WTC11 (cell line): Measurements from ENCODE around the gene PAK6. TPM values are rescaled to one million over a fixed set of nuclear protein-coding genes. Genes with fewer than 3 reads are reported as not detected.
A peak's percentile ranks its signal among the peaks of the same experiment; 100 is the strongest.

Experiments used
- ATAC-seq: fragments of 200-7000 bp; cut with Tn5 transposase; 2 replicates; pipeline ENCODE4 v1.10.0; 2021; ENCODE audit warnings: mild to moderate bottlenecking, moderate library complexity
- CTCF ChIA-PET: fragments of 300-600 bp; sonication (Branson Sonifier 250); formaldehyde crosslinking; loops from one replicate; lab custom pipeline; 2021; ENCODE audit warnings: antibody characterized with exemption; lab: Charles Lee
- POLR2A ChIA-PET: fragments of 350-600 bp; sonication (Branson Sonifier 250); formaldehyde crosslinking; loops from one replicate; lab custom pipeline; 2021; ENCODE audit warnings: antibody characterized with exemption; lab: Charles Lee
- DNase-seq: peaks from one replicate; pipeline ENCODE4 v3.0.0; 2021; ENCODE audit warnings: low spot score
- H3K27ac Mint-ChIP-seq: 2 replicates; pipeline ENCODE4 v1.8.0; 2021; ENCODE audit warnings: mixed read lengths
- H3K27me3 Mint-ChIP-seq: 2 replicates; pipeline ENCODE4 v1.8.0; 2021; ENCODE audit warnings: low read depth, mild to moderate bottlenecking, moderate library complexity, mixed read lengths
- H3K36me3 Mint-ChIP-seq: 2 replicates; pipeline ENCODE4 v1.8.0; 2021; ENCODE audit warnings: mixed read lengths
- H3K4me1 Mint-ChIP-seq: 2 replicates; pipeline ENCODE4 v1.8.0; 2022; ENCODE audit warnings: mixed read lengths
- H3K4me3 Mint-ChIP-seq: 2 replicates; pipeline ENCODE4 v1.8.0; 2021; ENCODE audit warnings: mild to moderate bottlenecking, moderate library complexity, mixed read lengths
- H3K9me3 Mint-ChIP-seq: 2 replicates; pipeline ENCODE4 v1.8.0; 2021; ENCODE audit warnings: mixed read lengths
- ARID4B ChIP-seq: sonication (generic); formaldehyde crosslinking; IDR thresholded peaks from 2 replicates; pipeline ENCODE4 v1.8.0; 2023; ENCODE audit warnings: missing genetic modification reagents, mild to moderate bottlenecking, borderline replicate concordance
- ATF1 ChIP-seq: sonication (generic); formaldehyde crosslinking; IDR thresholded peaks from 2 replicates; pipeline ENCODE4 v1.8.1; 2023; ENCODE audit warnings: mild to moderate bottlenecking, moderate library complexity, missing genetic modification reagents
- ATF2 ChIP-seq: sonication (generic); formaldehyde crosslinking; IDR thresholded peaks from 2 replicates; pipeline ENCODE4 v1.8.1; 2022; ENCODE audit warnings: low read depth, missing genetic modification reagents, borderline replicate concordance
- CBFB ChIP-seq: sonication (generic); formaldehyde crosslinking; IDR thresholded peaks from 2 replicates; pipeline ENCODE4 v1.8.1; 2022; ENCODE audit warnings: mild to moderate bottlenecking, low read depth, missing genetic modification reagents
- FOXJ3 ChIP-seq: sonication (generic); formaldehyde crosslinking; IDR thresholded peaks from 2 replicates; pipeline ENCODE4 v1.9.0; 2021; ENCODE audit warnings: missing genetic modification reagents, mild to moderate bottlenecking, borderline replicate concordance
- HMGA2 ChIP-seq: fragments of 250-450 bp; sonication (Bioruptor Pico); IDR thresholded peaks from 2 replicates; pipeline ENCODE4 v1.4.0; 2021; ENCODE audit warnings: mild to moderate bottlenecking, moderate library complexity
- IRF2 ChIP-seq: sonication (generic); formaldehyde crosslinking; IDR thresholded peaks from 2 replicates; pipeline ENCODE4 v1.8.0; 2022; ENCODE audit warnings: low read depth, missing genetic modification reagents, borderline replicate concordance
- MXD4 ChIP-seq: fragments of 250-450 bp; sonication (Bioruptor Pico); IDR thresholded peaks from 2 replicates; pipeline ENCODE4 v1.8.0; 2021; ENCODE audit warnings: mild to moderate bottlenecking, moderate library complexity, borderline replicate concordance
- NFATC4 ChIP-seq: fragments of 250-450 bp; sonication (Bioruptor Pico); IDR thresholded peaks from 2 replicates; pipeline ENCODE4 v1.9.0; 2021; ENCODE audit warnings: mild to moderate bottlenecking
- SMAD3 ChIP-seq: sonication (generic); formaldehyde crosslinking; IDR thresholded peaks from 2 replicates; pipeline ENCODE4 v1.8.0; 2022; ENCODE audit warnings: missing genetic modification reagents, mild to moderate bottlenecking, borderline replicate concordance
- SMAD4 ChIP-seq: sonication (generic); formaldehyde crosslinking; IDR thresholded peaks from 2 replicates; pipeline ENCODE4 v1.8.0; 2022; ENCODE audit warnings: mild to moderate bottlenecking, missing genetic modification reagents
- SP1 ChIP-seq: sonication (generic); formaldehyde crosslinking; conservative IDR thresholded peaks from 2 replicates; pipeline ENCODE4 v1.8.1; 2022; ENCODE audit warnings: missing genetic modification reagents
- TEAD1 ChIP-seq: sonication (generic); formaldehyde crosslinking; IDR thresholded peaks from 2 replicates; pipeline ENCODE4 v1.8.0; 2022; ENCODE audit warnings: mild to moderate bottlenecking, missing genetic modification reagents
- USF1 ChIP-seq: sonication (generic); formaldehyde crosslinking; IDR thresholded peaks from 2 replicates; pipeline ENCODE4 v1.8.0; 2022; ENCODE audit warnings: mild to moderate bottlenecking, missing genetic modification reagents
- ZNF263 ChIP-seq: sonication (generic); formaldehyde crosslinking; IDR thresholded peaks from 2 replicates; pipeline ENCODE4 v1.8.1; 2022; ENCODE audit warnings: low read depth, mild to moderate bottlenecking, moderate library complexity, missing genetic modification reagents
- ZNF512 ChIP-seq: sonication (generic); formaldehyde crosslinking; IDR thresholded peaks from 2 replicates; pipeline ENCODE4 v1.8.1; 2022; ENCODE audit warnings: missing genetic modification reagents, borderline replicate concordance
- total RNA-seq: library from RNA; stranded (reverse); gene quantifications from 3 replicates; pipeline ENCODE4 v1.2.3, GENCODE V29; 2021
- TF ChIP-seq, protein P1 (sequence below): sonication (generic); formaldehyde crosslinking; IDR thresholded peaks from 2 replicates; pipeline ENCODE4 v1.8.1; 2023; ENCODE audit warnings: mild to moderate bottlenecking, moderate library complexity, missing genetic modification reagents
- TF ChIP-seq, protein P2 (sequence below): sonication (generic); formaldehyde crosslinking; conservative IDR thresholded peaks from 2 replicates; pipeline ENCODE4 v1.8.1; 2023; ENCODE audit warnings: mild to moderate bottlenecking, low read depth, missing genetic modification reagents, moderate library complexity

The PAK6 gene
- total RNA-seq, 1 experiment from 2014 or later: 11.7 TPM

DNA sequence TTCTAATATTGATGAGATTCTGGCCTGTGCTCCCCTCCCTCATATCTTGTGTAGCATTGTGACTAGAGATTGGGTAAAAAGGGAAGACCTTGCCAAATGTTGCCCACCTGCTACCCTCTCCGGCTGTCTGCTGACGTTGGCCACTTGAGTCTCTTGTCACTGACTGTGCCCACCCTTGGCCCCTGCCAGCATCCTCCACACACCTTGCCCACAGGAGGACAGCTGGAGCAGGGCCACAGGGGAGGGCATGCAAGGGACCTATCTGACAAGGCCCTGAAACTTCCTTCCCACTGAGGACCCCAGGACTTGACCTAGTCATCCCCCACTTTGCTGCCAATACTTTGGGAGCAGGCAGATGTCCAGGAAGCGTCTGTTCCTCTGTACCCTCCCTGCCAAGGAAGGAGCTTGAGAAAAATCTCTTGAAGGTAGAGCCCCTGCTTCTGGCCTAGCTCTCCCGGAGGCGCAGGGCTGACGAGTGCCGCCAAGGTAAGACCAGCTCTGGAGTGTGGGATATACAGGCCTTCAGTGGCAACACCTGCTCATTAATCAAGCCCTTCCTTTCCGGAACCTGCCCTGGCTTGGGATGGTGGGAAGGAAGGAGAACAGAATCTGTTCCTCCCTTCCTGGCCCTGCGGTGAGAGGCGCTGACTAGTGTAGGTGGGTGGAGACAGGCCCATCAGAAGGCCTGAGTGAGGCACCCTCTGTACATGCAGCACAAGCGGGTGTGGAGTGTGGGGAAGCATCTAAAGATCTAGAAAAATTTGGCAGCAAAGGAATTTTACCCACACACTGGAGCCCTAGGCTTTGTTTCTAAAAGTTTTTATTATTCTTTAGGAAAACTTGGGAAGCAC lies 4.9 kb upstream of the PAK6 start:
- Mint-ChIP-seq H3K4me1 (peaks cover 6% of the 10 kb centered on the region), H3K4me3 (no peak overlapping the region), H3K27ac (peak overlapping the region; percentile 81), H3K27me3 (no peaks in the 10 kb centered on the region), H3K9me3 (no peaks in the 10 kb centered on the region), H3K36me3 (peaks cover 11% of the 10 kb centered on the region)
- POLR2A ChIA-PET: no interaction called here
- ATAC-seq (no peak), DNase-seq (no peak)
- CTCF ChIA-PET: interaction anchor here (1.8 to 21.7 kb wide), 4 partner anchors 40 to 188 kb away, joined by 6 to 273 read pairs (median 12); no protein-coding TSS in a partner anchor
- TF ChIP-seq, protein P1, sequence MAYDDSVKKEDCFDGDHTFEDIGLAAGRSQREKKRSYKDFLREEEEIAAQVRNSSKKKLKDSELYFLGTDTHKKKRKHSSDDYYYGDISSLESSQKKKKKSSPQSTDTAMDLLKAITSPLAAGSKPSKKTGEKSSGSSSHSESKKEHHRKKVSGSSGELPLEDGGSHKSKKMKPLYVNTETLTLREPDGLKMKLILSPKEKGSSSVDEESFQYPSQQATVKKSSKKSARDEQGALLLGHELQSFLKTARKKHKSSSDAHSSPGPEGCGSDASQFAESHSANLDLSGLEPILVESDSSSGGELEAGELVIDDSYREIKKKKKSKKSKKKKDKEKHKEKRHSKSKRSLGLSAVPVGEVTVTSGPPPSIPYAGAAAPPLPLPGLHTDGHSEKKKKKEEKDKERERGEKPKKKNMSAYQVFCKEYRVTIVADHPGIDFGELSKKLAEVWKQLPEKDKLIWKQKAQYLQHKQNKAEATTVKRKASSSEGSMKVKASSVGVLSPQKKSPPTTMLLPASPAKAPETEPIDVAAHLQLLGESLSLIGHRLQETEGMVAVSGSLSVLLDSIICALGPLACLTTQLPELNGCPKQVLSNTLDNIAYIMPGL: no peak
- TF ChIP-seq ZNF263 (no peak), SMAD4 (CRISPR knock-in tag) (no peak), CBFB (CRISPR knock-in tag) (no peak), NFATC4 (CRISPR knock-in tag) (no peak), HMGA2 (CRISPR knock-in tag) (no peak), MXD4 (CRISPR knock-in tag) (no peak), TEAD1 (no peak), USF1 (CRISPR knock-in tag) (no peak), SMAD3 (CRISPR knock-in tag) (no peak), ATF1 (no peak), FOXJ3 (no peak), ARID4B (CRISPR knock-in tag) (no peak), ATF2 (no peak), SP1 (CRISPR knock-in tag) (no peak), IRF2 (no peak), ZNF512 (CRISPR knock-in tag) (no peak)
- TF ChIP-seq, protein P2, sequence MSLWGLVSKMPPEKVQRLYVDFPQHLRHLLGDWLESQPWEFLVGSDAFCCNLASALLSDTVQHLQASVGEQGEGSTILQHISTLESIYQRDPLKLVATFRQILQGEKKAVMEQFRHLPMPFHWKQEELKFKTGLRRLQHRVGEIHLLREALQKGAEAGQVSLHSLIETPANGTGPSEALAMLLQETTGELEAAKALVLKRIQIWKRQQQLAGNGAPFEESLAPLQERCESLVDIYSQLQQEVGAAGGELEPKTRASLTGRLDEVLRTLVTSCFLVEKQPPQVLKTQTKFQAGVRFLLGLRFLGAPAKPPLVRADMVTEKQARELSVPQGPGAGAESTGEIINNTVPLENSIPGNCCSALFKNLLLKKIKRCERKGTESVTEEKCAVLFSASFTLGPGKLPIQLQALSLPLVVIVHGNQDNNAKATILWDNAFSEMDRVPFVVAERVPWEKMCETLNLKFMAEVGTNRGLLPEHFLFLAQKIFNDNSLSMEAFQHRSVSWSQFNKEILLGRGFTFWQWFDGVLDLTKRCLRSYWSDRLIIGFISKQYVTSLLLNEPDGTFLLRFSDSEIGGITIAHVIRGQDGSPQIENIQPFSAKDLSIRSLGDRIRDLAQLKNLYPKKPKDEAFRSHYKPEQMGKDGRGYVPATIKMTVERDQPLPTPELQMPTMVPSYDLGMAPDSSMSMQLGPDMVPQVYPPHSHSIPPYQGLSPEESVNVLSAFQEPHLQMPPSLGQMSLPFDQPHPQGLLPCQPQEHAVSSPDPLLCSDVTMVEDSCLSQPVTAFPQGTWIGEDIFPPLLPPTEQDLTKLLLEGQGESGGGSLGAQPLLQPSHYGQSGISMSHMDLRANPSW (CRISPR knock-in tag): no peak
